Endothelial cell of umbilical vein (primary cell): ENCODE results near the gene CNN2. TPM values are rescaled to one million over a fixed set of nuclear protein-coding genes. Genes with fewer than 3 reads are reported as not detected.

Experiments used
- BruUV-seq: library from RNA; stranded (reverse); fragments of 400-500 nt; replicated peaks from 2 replicates; lab custom pipeline; 2021; lab: Mats Ljungman, UMichigan
- CTCF ChIA-PET: fragments of 300-600, 350-600 bp; sonication (Branson Sonifier 250); formaldehyde crosslinking; loops from one replicate; lab custom pipeline; 2021; ENCODE audit warnings: antibody characterized with exemption, inconsistent platforms; lab: Charles Lee
- POLR2A ChIA-PET: fragments of 300-600, 350-600 bp; sonication (Branson Sonifier 250); formaldehyde crosslinking; loops from one replicate; lab custom pipeline; 2021; ENCODE audit warnings: antibody characterized with exemption, inconsistent platforms; lab: Charles Lee
- DNase-seq: peaks from one replicate; pipeline ENCODE4 v3.0.0-alpha.2; 2011; ENCODE audit warnings: low read depth, low spot score
- FAIRE-seq: peaks from 2 replicates; lab custom pipeline; 2011; peaks lifted over from hg19 to GRCh38; lab: Jason Lieb, UNC
- H2AFZ ChIP-seq: 2 replicates; pipeline ENCODE4 v1.6.0; 2012; ENCODE audit warnings: low read depth, low read length, control low read depth, inconsistent platforms
- H3K27ac ChIP-seq: 2 replicates; pipeline ENCODE4 v1.5.1; 2011; ENCODE audit warnings: low read depth, mild to moderate bottlenecking, control low read depth, low read length, moderate library complexity; ENCODE audit not compliant: insufficient read depth
- H3K27me3 ChIP-seq, 2 experiments: 2 replicates each; pipeline versions ENCODE4 v1.6.0 to v1.6.1; 2011; ENCODE audit warnings: low read length in 2 of 2, mixed read lengths in 1 of 2; ENCODE audit not compliant: control insufficient read depth in 2 of 2, insufficient read depth in 2 of 2
- H3K36me3 ChIP-seq, 2 experiments: 2 replicates in 1 of 2; 3 replicates in 1 of 2; pipeline ENCODE4 v1.5.1; 2011; ENCODE audit warnings: low read length in 2 of 2, mild to moderate bottlenecking in 1 of 2, moderate library complexity in 1 of 2; ENCODE audit not compliant: control insufficient read depth in 2 of 2, insufficient read depth in 2 of 2; ENCODE audit errors: extremely low read depth in 1 of 2
- H3K4me1 ChIP-seq: 3 replicates; pipeline ENCODE4 v1.5.1; 2011; ENCODE audit warnings: mild to moderate bottlenecking, low read length; ENCODE audit not compliant: control insufficient read depth, insufficient read depth; ENCODE audit errors: extremely low read depth
- H3K4me2 ChIP-seq: 2 replicates; pipeline ENCODE4 v1.6.1; 2011; ENCODE audit warnings: low read length, control low read depth, mixed read lengths; ENCODE audit not compliant: insufficient read depth
- H3K4me3 ChIP-seq, 3 experiments: fragments of 200-600 bp in 1 of 3; sonication (generic), shearing (Covaris generic) in 1 of 3; replicated peaks in 1 of 3; 2 replicates each; pipeline ENCODE4 v1.5.1; 2011 to 2016; ENCODE audit warnings: control low read depth in 3 of 3, low read length in 3 of 3, mild to moderate bottlenecking in 2 of 3, inconsistent platforms in 1 of 3, low read depth in 1 of 3, moderate library complexity in 1 of 3; ENCODE audit not compliant: insufficient read depth in 1 of 3
- H3K79me2 ChIP-seq: 2 replicates; pipeline ENCODE4 v1.6.0; 2012; ENCODE audit warnings: low read length, inconsistent platforms; ENCODE audit not compliant: control insufficient read depth, insufficient read depth
- H3K9ac ChIP-seq: replicated peaks from 2 replicates; pipeline ENCODE3; 2011; ENCODE audit warnings: low read length, control low read depth; ENCODE audit not compliant: insufficient read depth; ENCODE audit errors: extremely low read depth
- H3K9me1 ChIP-seq: replicated peaks from 3 replicates; pipeline ENCODE4 v1.6.0; 2011; ENCODE audit warnings: mild to moderate bottlenecking, low read length; ENCODE audit not compliant: control insufficient read depth, insufficient read depth; ENCODE audit errors: extremely low read depth
- H3K9me3 ChIP-seq: replicated peaks from 2 replicates; pipeline ENCODE4 v1.5.1; 2012; ENCODE audit warnings: low read length, inconsistent platforms; ENCODE audit not compliant: control insufficient read depth, insufficient read depth
- H4K20me1 ChIP-seq: replicated peaks from 2 replicates; pipeline ENCODE3; 2011; ENCODE audit warnings: mild to moderate bottlenecking, low read length; ENCODE audit not compliant: control insufficient read depth, insufficient read depth; ENCODE audit errors: extremely low read depth
- EZH2 ChIP-seq: IDR thresholded peaks from 2 replicates; pipeline ENCODE4 v1.6.1; 2012; ENCODE audit warnings: borderline replicate concordance, low read depth, mild to moderate bottlenecking, moderate library complexity, low read length, inconsistent platforms; ENCODE audit not compliant: severe bottlenecking
- FOS ChIP-seq: IDR thresholded peaks from 2 replicates; pipeline ENCODE4 v1.6.1; 2011; ENCODE audit warnings: mild to moderate bottlenecking, low read length, moderate library complexity, borderline replicate concordance; ENCODE audit not compliant: insufficient read depth
- GATA2 ChIP-seq: IDR thresholded peaks from 2 replicates; pipeline ENCODE4 v1.7.0; 2011; ENCODE audit warnings: low read depth, mild to moderate bottlenecking, moderate library complexity, mixed read lengths, low read length; ENCODE audit not compliant: insufficient read length, insufficient read depth
- JUN ChIP-seq: IDR thresholded peaks from 2 replicates; pipeline ENCODE4 v1.6.1; 2011; ENCODE audit warnings: borderline replicate concordance, low read depth; ENCODE audit not compliant: insufficient read length, insufficient read depth
- MYC ChIP-seq: IDR thresholded peaks from one replicate; pipeline ENCODE4 v1.6.1; 2011; ENCODE audit warnings: mild to moderate bottlenecking, low read depth, low read length
- POLR2A ChIP-seq: IDR thresholded peaks from 2 replicates; pipeline ENCODE4 v1.6.1; 2012; ENCODE audit warnings: low read depth, mild to moderate bottlenecking, control low read depth, low read length
- POLR2AphosphoS5 ChIP-seq: IDR thresholded peaks from 2 replicates; pipeline ENCODE4 v1.6.1; 2012; ENCODE audit warnings: low read depth, mild to moderate bottlenecking, control low read depth, low read length, moderate library complexity; ENCODE audit not compliant: insufficient read depth
- dilution Hi-C: fragments of 300-500 bp; cut with MboI; formaldehyde crosslinking; loops from one replicate; pipeline ENCODE4 v1.15.0; 2019; ENCODE audit warnings: low sequenced_read_pairs; ENCODE audit not compliant: extremely low pct_ligation_motif_present
- intact Hi-C: fragments of 100-400 bp; cut with micrococcal nuclease; formaldehyde crosslinking; loops from one replicate; pipeline ENCODE4 v1.10.0; 2022
- polyA plus RNA-seq, 4 experiments: library from polyadenylated mRNA; depleted of rRNA in 3 of 4; stranded (reverse) in 3 of 4; unstranded in 1 of 4; fragments of >200 nt; gene quantifications; 2 replicates each; pipeline versions ENCODE4 v1.2.1 to v1.2.3, GENCODE V29; 2011 to 2012; ENCODE audit warnings: missing spikeins in 1 of 4
- total RNA-seq: library from RNA; stranded (reverse); gene quantifications from 2 replicates; pipeline ENCODE4 v1.2.3, GENCODE V29; 2021
- TF ChIP-seq, protein P1 (sequence below): IDR thresholded peaks from 2 replicates; pipeline ENCODE4 v1.6.1; 2011; ENCODE audit not compliant: insufficient read depth, insufficient read length
- TF ChIP-seq, protein P2 (sequence below), 2 donors: IDR thresholded peaks; 1 replicate in 1 of 2; 2 replicates in 1 of 2; pipeline ENCODE4 v1.5.1; 2011; ENCODE audit warnings: low read length in 2 of 2, mild to moderate bottlenecking in 2 of 2, moderate library complexity in 2 of 2, control low read depth in 1 of 2, inconsistent platforms in 1 of 2, low read depth in 1 of 2; ENCODE audit not compliant: insufficient read depth in 1 of 2; ENCODE audit errors: extremely low read depth in 1 of 2

Gene CNN2
- total and polyA plus RNA-seq, 2 donors (not counting 3 experiments of a cell fraction or from before 2014, with no cell fraction given): 207 to 286 TPM

DNA sequence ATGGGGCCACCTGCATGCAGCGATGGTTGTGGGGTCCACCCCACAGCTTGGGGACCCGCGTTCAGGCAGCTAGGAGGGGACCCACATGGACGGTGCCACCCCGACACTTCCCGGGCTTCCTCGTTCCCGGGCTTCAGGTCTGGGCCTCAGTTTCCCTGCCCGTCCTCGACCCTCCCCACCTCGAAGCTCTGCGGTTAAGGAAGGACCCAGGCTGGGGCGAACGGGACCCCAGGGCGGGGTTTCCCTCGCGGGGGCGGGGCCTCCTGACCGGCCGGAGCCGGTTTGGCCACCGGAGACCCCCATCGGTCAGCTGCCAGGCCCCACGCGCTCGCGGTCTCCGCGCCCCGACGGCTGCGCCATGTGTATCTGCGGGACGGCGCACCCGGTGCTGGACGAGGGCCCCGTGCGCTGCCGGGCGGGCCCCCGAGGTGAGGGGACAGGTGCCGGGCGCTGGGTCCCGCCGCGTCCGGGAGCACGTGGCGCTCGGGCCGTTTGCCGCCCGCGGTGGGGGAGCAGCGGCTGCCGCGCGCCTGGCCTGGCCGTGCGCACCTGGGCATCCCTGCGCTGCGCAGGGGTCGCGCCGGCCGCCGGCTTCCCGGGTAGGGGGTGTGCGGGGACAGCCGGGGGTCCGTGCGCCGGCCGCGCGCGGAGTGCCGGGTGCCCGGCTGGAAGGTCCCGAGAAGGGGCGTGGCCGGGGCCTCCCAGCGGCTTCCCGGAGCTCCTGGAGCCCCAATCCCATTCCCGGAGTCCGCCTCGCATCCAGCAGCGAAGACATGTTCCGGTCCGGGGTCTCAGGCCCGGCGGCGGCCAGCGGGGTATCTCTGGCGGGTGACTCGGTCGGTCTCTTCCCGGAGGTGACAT lies 44.8 kb downstream of the CNN2 start:
- CTCF ChIA-PET: interaction anchor here (0.7 to 2.0 kb wide), 6 partner anchors 11 to 173 kb away, joined by 3 to 14 read pairs (median 4); partner anchors contain the start of gene GPX4
- POLR2A ChIA-PET: no interaction called here
- H4K20me1 ChIP-seq: no peaks in the 10 kb centered on the region
- no peaks in the 10 kb centered on the region for H3K9me3 ChIP-seq
- FAIRE-seq (no peak), DNase-seq (no peak)
- no peak overlapping the region for H3K27ac ChIP-seq
- H3K9ac ChIP-seq: no peak overlapping the region
- peaks cover 24% of the 10 kb centered on the region for H3K4me1 ChIP-seq
- H3K36me3 ChIP-seq: no peaks in the 10 kb centered on the region
- H3K79me2 ChIP-seq: no peaks in the 10 kb centered on the region
- H2AFZ ChIP-seq: peak overlapping the region; percentile 62
- BruUV-seq: no TSS peak
- TF ChIP-seq, protein P1, sequence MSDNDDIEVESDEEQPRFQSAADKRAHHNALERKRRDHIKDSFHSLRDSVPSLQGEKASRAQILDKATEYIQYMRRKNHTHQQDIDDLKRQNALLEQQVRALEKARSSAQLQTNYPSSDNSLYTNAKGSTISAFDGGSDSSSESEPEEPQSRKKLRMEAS: no peak
- TF ChIP-seq JUN (no peak), EZH2 (no peak), FOS (no peak), POLR2A (no peak), GATA2 (no peak), MYC (no peak), POLR2AphosphoS5 (no peak)
- TF ChIP-seq, protein P2, sequence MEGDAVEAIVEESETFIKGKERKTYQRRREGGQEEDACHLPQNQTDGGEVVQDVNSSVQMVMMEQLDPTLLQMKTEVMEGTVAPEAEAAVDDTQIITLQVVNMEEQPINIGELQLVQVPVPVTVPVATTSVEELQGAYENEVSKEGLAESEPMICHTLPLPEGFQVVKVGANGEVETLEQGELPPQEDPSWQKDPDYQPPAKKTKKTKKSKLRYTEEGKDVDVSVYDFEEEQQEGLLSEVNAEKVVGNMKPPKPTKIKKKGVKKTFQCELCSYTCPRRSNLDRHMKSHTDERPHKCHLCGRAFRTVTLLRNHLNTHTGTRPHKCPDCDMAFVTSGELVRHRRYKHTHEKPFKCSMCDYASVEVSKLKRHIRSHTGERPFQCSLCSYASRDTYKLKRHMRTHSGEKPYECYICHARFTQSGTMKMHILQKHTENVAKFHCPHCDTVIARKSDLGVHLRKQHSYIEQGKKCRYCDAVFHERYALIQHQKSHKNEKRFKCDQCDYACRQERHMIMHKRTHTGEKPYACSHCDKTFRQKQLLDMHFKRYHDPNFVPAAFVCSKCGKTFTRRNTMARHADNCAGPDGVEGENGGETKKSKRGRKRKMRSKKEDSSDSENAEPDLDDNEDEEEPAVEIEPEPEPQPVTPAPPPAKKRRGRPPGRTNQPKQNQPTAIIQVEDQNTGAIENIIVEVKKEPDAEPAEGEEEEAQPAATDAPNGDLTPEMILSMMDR (IDR thresholded peaks at IDR 0.05; ENCODE audit: extremely low read depth in 1 of 2, insufficient read depth in 1 of 2, low read depth in 1 of 2, low read length in 2 of 2): no peak
- H3K27me3 ChIP-seq: no peaks in the 10 kb centered on the region
- peak overlapping the region in 1 of 3 experiments; percentile 8 for H3K4me3 ChIP-seq
- intact Hi-C loops (no loop called here), dilution Hi-C loops (no loop called here)
- peak overlapping the region; percentile 32 for H3K4me2 ChIP-seq
- H3K9me1 ChIP-seq: no peaks in the 10 kb centered on the region
